Suppressor macrophage (primary cell): ENCODE data around the gene HNRNPA2B1.

Source experiments
- DNase-seq, 4 experiments: peaks; one replicate each; pipeline ENCODE4 v3.0.0-alpha.2; 2020 to 2022

HNRNPA2B1 gene

GRCh38 chr7:26144184-26145080 is 56.1 kb downstream of the HNRNPA2B1 start:
- DNase-seq, result peak in 1 of 4 experiments; percentile 9

- peak; percentile 27 to 52 (median 46) for DNase-seq
These were observed 57.1 kb downstream of the HNRNPA2B1 start for GRCh38 chr7:26143298-26144048.

- peak; percentile 48 to 73 (median 64) for DNase-seq
These were observed 59.5 kb downstream of the HNRNPA2B1 start for GRCh38 chr7:26141077-26141476.

- DNase-seq, result no peak
These were observed 60.2 kb downstream of the HNRNPA2B1 start for GRCh38 chr7:26140380-26140779.
